KMS-11 (cell line): ENCODE data around the gene RTN3.

ENCODE experiments used
- H2AFZ ChIP-seq: fragments of 200-600 bp; sonication (generic); 2 replicates; pipeline ENCODE4 v1.6.1; 2016; ENCODE audit warnings: antibody characterized with exemption, mixed run types, low read depth
- H3K27ac ChIP-seq: fragments of 200-600 bp; sonication (generic); 2 replicates; pipeline ENCODE4 v1.6.1; 2016; ENCODE audit warnings: mild to moderate bottlenecking, mixed run types
- H3K27me3 ChIP-seq: fragments of 200-600 bp; sonication (generic); 2 replicates; pipeline ENCODE4 v1.6.1; 2017; ENCODE audit warnings: mild to moderate bottlenecking, low read depth, mixed run types, moderate library complexity; ENCODE audit not compliant: insufficient read depth
- H3K36me3 ChIP-seq: fragments of 200-600 bp; sonication (generic); 2 replicates; pipeline ENCODE4 v1.6.1; 2017; ENCODE audit warnings: mild to moderate bottlenecking, mixed run types; ENCODE audit not compliant: insufficient read depth
- H3K4me1 ChIP-seq: fragments of 200-600 bp; sonication (generic); 2 replicates; pipeline ENCODE4 v1.6.1; 2016; ENCODE audit warnings: mild to moderate bottlenecking, low read depth, mixed run types; ENCODE audit not compliant: poor library complexity, severe bottlenecking
- H3K4me2 ChIP-seq: fragments of 200-600 bp; sonication (generic); 2 replicates; pipeline ENCODE4 v1.7.0; 2016; ENCODE audit warnings: mild to moderate bottlenecking, mixed run types
- H3K4me3 ChIP-seq: fragments of 200-600 bp; sonication (generic); IDR thresholded peaks from 2 replicates; pipeline ENCODE4 v1.6.1; 2017; ENCODE audit warnings: low read depth, low read length, mixed read lengths; ENCODE audit not compliant: insufficient read depth
- H3K79me2 ChIP-seq: fragments of 200-600 bp; sonication (generic); 2 replicates; pipeline ENCODE4 v1.6.1; 2016; ENCODE audit warnings: low read depth, mixed run types; ENCODE audit not compliant: insufficient read depth
- H3K9ac ChIP-seq: fragments of 200-600 bp; sonication (generic); 2 replicates; pipeline ENCODE4 v1.6.1; 2016; ENCODE audit warnings: mild to moderate bottlenecking, mixed run types
- H4K20me1 ChIP-seq: fragments of 200-600 bp; sonication (generic); 2 replicates; pipeline ENCODE4 v1.6.1; 2016; ENCODE audit warnings: mild to moderate bottlenecking, mixed run types; ENCODE audit not compliant: insufficient read depth
- TF ChIP-seq, protein P1 (sequence below): fragments of 200-600 bp; sonication (generic); conservative IDR thresholded peaks from 2 replicates; pipeline ENCODE4 v1.6.1; 2017; ENCODE audit warnings: low read depth, mild to moderate bottlenecking, antibody characterized with exemption, low read length, moderate library complexity, mixed read lengths

The RTN3 gene

DNA sequence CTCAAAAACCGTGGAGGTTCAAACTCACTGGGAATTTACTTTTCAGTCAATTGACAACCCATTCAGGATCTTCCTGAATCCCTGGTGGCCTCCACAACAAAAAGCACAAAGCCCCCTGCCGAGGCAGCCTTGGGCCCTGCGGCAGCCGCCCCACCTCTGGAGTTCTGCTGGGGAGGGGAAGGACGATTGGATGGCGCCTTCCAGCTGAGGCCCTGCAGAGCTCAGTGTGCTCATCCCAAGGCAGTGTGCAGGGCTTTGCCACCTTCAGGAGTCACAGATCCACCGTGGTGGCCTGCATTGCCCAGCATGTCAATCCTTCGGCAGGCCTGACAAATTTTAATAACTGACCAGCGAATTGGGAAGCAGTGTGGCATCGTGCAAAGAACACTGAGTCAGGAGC is 79.9 kb downstream of the RTN3 start:
- Histone ChIP-seq H2AFZ (no peak overlapping the region), H3K36me3 (no peaks in the 10 kb centered on the region), H3K4me1 (no peaks in the 10 kb centered on the region), H3K9ac (no peak overlapping the region), H4K20me1 (no peaks in the 10 kb centered on the region), H3K27me3 (no peaks in the 10 kb centered on the region), H3K4me2 (no peak overlapping the region), H3K79me2 (no peaks in the 10 kb centered on the region), H3K27ac (no peak overlapping the region), H3K4me3 (no peak overlapping the region)
- TF ChIP-seq, protein P1, sequence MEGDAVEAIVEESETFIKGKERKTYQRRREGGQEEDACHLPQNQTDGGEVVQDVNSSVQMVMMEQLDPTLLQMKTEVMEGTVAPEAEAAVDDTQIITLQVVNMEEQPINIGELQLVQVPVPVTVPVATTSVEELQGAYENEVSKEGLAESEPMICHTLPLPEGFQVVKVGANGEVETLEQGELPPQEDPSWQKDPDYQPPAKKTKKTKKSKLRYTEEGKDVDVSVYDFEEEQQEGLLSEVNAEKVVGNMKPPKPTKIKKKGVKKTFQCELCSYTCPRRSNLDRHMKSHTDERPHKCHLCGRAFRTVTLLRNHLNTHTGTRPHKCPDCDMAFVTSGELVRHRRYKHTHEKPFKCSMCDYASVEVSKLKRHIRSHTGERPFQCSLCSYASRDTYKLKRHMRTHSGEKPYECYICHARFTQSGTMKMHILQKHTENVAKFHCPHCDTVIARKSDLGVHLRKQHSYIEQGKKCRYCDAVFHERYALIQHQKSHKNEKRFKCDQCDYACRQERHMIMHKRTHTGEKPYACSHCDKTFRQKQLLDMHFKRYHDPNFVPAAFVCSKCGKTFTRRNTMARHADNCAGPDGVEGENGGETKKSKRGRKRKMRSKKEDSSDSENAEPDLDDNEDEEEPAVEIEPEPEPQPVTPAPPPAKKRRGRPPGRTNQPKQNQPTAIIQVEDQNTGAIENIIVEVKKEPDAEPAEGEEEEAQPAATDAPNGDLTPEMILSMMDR, result no peak

DNA sequence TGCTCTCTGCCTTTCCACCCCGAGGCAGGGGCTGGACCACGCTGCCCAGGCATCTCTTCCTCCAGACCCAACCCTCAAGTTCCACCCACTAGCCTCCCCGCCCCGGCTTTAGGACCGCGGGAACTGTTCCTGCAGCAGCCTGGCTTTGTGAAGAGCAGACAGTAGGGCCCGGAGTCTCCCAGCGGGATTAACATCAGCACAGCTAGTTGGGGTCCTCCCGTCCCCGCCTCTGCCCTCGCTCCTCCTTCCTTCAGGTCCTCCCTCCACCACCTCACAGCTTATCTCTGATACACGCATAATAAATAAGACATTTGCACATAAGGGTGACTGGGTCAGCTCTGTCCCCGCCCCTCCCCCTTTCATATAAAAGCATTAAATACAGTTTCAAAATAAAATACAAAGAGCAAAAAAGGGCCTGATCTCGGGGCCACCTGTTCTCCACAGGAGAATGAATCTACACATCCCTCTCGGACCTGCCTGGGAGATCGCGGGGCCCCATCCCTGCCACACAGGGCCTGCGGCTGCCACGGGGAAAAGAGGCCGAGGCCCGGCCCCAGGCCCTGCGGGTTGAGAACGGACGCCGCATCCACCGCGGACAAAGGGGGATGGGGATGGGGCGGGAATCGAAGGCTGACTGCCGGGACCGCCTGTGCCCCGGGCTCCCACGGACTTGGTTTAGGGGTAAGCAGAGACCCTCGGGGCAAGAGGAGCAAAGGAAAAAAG is 80.8 kb downstream of the RTN3 start:
- Histone ChIP-seq H3K4me2 (no peak overlapping the region), H3K9ac (no peak overlapping the region), H4K20me1 (no peaks in the 10 kb centered on the region), H3K79me2 (peaks cover 3% of the 10 kb centered on the region; the same call in 1 of the 2 replicates), H3K27ac (no peak overlapping the region), H2AFZ (no peak overlapping the region), H3K36me3 (no peaks in the 10 kb centered on the region), H3K27me3 (no peaks in the 10 kb centered on the region), H3K4me1 (no peaks in the 10 kb centered on the region), H3K4me3 (no peak overlapping the region)
- TF ChIP-seq, protein P1, result no peak

DNA sequence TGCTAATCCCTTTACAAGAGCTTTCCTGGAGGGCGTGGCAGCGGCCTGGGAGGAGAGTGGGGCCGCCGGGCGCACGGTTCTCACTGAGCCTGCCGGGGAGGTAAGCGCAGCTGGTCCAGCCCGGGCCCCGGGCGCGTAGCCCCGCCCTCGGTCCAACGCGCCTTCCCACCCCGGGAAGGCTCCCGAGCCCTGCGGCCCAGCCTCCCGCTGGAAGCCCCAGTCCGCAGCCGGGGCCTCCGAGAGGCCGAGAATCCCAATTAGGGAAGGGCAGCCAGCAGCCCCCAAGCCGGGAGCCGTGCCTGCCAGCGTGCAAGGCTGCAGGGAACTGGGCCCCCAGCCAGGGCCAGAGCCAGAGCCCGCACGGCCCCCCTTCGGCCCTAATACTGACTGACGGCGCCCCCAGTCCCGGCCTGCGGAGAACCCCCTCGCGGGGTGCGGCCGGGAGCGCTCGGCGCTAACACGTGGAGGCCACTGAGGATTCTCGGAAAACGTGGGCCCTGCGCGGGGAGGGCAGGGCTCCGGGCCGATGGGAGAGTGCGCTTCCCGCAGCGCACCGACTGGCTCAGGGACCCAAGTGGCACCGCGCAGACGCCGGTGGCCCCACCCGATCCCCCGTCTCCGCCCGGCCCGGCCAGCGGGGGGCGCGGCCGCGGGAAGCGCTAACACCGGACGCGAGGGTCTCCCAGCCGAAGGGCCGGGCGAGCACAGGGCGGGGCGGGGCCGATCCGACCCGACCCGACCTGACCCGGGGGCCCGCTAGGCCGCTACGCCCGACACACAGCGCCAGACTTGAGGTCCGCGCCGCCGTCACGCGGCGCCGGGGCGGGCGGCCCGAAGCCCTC is 81.6 kb downstream of the RTN3 start:
- H3K4me2 ChIP-seq, result no peak overlapping the region
- H3K79me2 ChIP-seq, result peaks cover 6% of the 10 kb centered on the region; the same call in 1 of the 2 replicates
- no peak overlapping the region for H3K27ac ChIP-seq
- H3K4me1 ChIP-seq, result no peaks in the 10 kb centered on the region
- TF ChIP-seq, protein P1, result no peak
- no peak overlapping the region for H3K4me3 ChIP-seq
- no peak overlapping the region for H3K9ac ChIP-seq
- H3K36me3 ChIP-seq, result no peaks in the 10 kb centered on the region
- H3K27me3 ChIP-seq, result no peaks in the 10 kb centered on the region
- no peak overlapping the region for H2AFZ ChIP-seq
- no peaks in the 10 kb centered on the region for H4K20me1 ChIP-seq

DNA sequence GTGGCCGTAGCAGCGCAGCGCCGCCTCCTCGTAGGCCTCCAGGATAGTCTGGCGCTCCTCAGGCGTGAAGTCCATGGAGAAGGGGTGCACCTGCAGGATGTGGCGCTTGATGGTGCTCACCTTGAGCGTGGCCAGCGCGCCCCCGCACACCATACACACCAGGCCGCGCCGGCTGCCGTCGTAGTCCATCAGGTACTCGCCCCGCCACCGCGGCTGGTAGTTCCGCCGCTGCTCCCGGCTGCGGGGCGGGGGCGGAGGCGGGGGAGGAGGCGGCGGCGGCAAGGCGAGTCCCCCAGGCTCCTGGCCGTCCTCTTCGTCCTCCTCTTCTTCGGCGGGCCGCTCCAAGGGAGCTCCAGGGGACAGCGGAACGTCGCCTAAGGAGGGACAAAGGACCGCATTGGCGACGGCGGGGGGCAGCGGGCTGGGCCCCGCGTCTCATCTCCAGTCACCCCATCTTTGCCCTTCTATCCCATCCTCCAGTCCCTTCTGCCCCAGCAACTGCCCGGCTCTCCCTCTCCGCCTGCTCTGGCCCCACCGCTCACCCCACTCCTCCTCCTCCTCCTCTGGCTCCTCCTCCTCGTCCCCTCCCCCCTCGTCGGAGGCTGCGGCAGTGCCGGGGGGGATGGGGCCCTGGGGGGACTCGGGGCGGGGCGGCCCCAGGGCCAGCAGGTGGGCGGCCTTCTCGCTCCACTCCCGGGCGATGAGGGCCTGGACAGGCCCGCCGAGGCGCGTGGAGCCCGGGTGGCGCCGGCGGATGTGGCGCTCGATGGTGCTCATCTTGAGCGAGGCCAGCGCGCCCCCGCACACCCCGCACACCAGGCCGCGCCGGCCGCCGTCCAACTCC is 82.4 kb downstream of the RTN3 start:
- Histone ChIP-seq H3K4me2 (no peak overlapping the region), H3K4me3 (no peak overlapping the region), H4K20me1 (no peaks in the 10 kb centered on the region), H2AFZ (no peak overlapping the region), H3K27me3 (no peaks in the 10 kb centered on the region), H3K79me2 (peaks cover 6% of the 10 kb centered on the region; the same call in 1 of the 2 replicates), H3K4me1 (no peaks in the 10 kb centered on the region), H3K27ac (no peak overlapping the region), H3K9ac (no peak overlapping the region), H3K36me3 (no peaks in the 10 kb centered on the region)
- TF ChIP-seq, protein P1, result no peak
